Hepatocyte (in vitro differentiated cells): ENCODE results near the gene PTPRU.

Experiments used
- EZH2 ChIP-seq: fragments of 200-600 bp; sonication (generic); IDR thresholded peaks from 2 replicates; pipeline ENCODE4 v1.6.1; 2016; ENCODE audit warnings: antibody characterized with exemption, mild to moderate bottlenecking, borderline replicate concordance
- EZH2phosphoT487 ChIP-seq: fragments of 200-600 bp; sonication (generic); IDR thresholded peaks from one replicate; pipeline ENCODE4 v1.6.1; 2018; ENCODE audit warnings: antibody characterized with exemption, mild to moderate bottlenecking, low read depth, moderate library complexity; ENCODE audit not compliant: unreplicated experiment, severe bottlenecking
- TF ChIP-seq, protein P1 (sequence below): fragments of 200-600 bp; sonication (generic); IDR thresholded peaks from 2 replicates; pipeline ENCODE4 v1.5.1; 2016; ENCODE audit warnings: antibody characterized with exemption, mild to moderate bottlenecking; ENCODE audit not compliant: poor library complexity

DNA sequence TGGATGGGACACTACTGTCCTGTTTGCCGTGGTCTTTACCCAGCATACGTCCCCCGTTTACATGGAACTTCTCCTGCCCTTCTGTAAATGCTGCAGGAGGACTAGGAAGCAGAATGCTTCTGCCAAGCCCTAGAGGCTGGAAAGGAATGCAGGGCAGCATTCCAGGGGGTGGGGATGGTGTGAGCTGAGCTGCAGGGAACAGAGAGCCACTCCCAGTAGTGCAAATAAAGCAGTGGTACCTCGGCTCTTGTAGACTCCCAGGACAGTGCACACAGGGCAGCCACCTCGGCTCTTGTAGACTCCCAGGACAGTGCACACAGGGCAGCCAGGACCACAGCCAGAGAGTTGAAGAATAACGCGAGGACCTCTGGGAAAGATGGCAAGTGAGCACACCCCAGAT is 35.4 kb downstream of the PTPRU start:
- TF ChIP-seq, protein P1, sequence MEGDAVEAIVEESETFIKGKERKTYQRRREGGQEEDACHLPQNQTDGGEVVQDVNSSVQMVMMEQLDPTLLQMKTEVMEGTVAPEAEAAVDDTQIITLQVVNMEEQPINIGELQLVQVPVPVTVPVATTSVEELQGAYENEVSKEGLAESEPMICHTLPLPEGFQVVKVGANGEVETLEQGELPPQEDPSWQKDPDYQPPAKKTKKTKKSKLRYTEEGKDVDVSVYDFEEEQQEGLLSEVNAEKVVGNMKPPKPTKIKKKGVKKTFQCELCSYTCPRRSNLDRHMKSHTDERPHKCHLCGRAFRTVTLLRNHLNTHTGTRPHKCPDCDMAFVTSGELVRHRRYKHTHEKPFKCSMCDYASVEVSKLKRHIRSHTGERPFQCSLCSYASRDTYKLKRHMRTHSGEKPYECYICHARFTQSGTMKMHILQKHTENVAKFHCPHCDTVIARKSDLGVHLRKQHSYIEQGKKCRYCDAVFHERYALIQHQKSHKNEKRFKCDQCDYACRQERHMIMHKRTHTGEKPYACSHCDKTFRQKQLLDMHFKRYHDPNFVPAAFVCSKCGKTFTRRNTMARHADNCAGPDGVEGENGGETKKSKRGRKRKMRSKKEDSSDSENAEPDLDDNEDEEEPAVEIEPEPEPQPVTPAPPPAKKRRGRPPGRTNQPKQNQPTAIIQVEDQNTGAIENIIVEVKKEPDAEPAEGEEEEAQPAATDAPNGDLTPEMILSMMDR, result no peak
- TF ChIP-seq EZH2, result no peak
- no peak for TF ChIP-seq EZH2phosphoT487
